Inferior parietal cortex (tissue), 1 donor: Measurements from ENCODE around the gene CROCC.

Experiments used
- DNase-seq: peaks from one replicate; pipeline ENCODE4 v3.0.0-alpha.2; 2016; ENCODE audit errors: extremely low spot score

The CROCC gene

GRCh38 chr1:16969057-16969611 is 47.4 kb downstream of the CROCC start:
- DNase-seq = no peak

- no peak for DNase-seq
Measured at GRCh38 chr1:16969651-16970050, 47.9 kb downstream of the CROCC start.

- no peak for DNase-seq
Measured at GRCh38 chr1:16970132-16970910, 48.6 kb downstream of the CROCC start.

- DNase-seq = no peak
Measured at GRCh38 chr1:16971341-16972188, 49.8 kb downstream of the CROCC start.

- DNase-seq = no peak
Measured at GRCh38 chr1:16972189-16972895, 50.6 kb downstream of the CROCC start.

GRCh38 chr1:16973215-16973614 is 51.5 kb downstream of the CROCC start:
- DNase-seq = no peak

GRCh38 chr1:16975211-16975610 is 53.5 kb downstream of the CROCC start:
- DNase-seq = no peak

- DNase-seq = no peak
Measured at GRCh38 chr1:16975838-16976237, 54.1 kb downstream of the CROCC start.

- no peak for DNase-seq
Measured at GRCh38 chr1:16976966-16977365, 55.2 kb downstream of the CROCC start.

- no peak for DNase-seq
Measured at GRCh38 chr1:16977377-16977776, 55.6 kb downstream of the CROCC start.

GRCh38 chr1:16978139-16978538 is 56.4 kb downstream of the CROCC start:
- no peak for DNase-seq

- no peak for DNase-seq
Measured at GRCh38 chr1:16978567-16979474, 57.1 kb downstream of the CROCC start.

- DNase-seq = no peak
Measured at GRCh38 chr1:16979475-16980327, 58.0 kb downstream of the CROCC start.

GRCh38 chr1:16980473-16981268 is 58.9 kb downstream of the CROCC start, which contains the start of gene MFAP2:
Gene MFAP2, minus strand, starts transcription at chr1:16980620. Its CDS starts 2,347 bp downstream, at chr1:16978273.
- no peak for DNase-seq

GRCh38 chr1:16981269-16981849 is 59.6 kb downstream of the CROCC start:
- DNase-seq = no peak

GRCh38 chr1:16982902-16983301 is 61.2 kb downstream of the CROCC start:
- no peak for DNase-seq

GRCh38 chr1:16983649-16984048 is 61.9 kb downstream of the CROCC start:
- no peak for DNase-seq

- no peak for DNase-seq
Measured at GRCh38 chr1:16984717-16985116, 63.0 kb downstream of the CROCC start.

- DNase-seq = no peak
Measured at GRCh38 chr1:16986113-16986512, 64.4 kb downstream of the CROCC start.
